ENCODE results near the gene FLRT1.

Gene FLRT1

DNA sequence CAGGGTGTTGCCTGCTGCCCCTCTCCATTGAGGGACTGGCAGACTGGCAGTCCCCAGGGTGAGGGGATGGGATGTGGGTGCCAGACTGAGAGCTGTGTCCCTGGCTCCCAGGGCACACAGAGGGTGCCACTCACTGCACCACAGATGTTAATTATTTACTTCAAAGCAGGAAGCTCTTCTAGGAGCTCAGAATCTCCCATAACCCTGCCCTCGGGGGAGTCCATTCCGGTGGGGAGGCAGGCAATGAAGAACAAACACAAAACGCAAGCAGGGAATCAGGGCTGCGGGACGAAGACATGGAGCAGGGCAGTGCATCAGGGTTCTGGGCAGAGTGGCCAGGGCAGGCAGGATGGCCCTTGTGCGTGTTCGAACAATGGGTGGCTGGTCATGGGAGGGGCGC is 24.4 kb upstream of the FLRT1 start:
- H3K4me1 Mint-ChIP-seq (ENCODE audit: low read depth): peaks cover 6% of the 10 kb centered on the region
- no peak for DNase-seq (ENCODE audit: low spot score)
- no peak overlapping the region for H3K4me3 Mint-ChIP-seq
- peaks cover 23% of the 10 kb centered on the region for H3K27me3 Mint-ChIP-seq (ENCODE audit: low read depth)
- peaks cover 15% of the 10 kb centered on the region for H3K9me3 Mint-ChIP-seq
- no peak overlapping the region for H3K27ac Mint-ChIP-seq
- no peaks in the 10 kb centered on the region for H3K36me3 Mint-ChIP-seq (ENCODE audit: low read depth)

DNA sequence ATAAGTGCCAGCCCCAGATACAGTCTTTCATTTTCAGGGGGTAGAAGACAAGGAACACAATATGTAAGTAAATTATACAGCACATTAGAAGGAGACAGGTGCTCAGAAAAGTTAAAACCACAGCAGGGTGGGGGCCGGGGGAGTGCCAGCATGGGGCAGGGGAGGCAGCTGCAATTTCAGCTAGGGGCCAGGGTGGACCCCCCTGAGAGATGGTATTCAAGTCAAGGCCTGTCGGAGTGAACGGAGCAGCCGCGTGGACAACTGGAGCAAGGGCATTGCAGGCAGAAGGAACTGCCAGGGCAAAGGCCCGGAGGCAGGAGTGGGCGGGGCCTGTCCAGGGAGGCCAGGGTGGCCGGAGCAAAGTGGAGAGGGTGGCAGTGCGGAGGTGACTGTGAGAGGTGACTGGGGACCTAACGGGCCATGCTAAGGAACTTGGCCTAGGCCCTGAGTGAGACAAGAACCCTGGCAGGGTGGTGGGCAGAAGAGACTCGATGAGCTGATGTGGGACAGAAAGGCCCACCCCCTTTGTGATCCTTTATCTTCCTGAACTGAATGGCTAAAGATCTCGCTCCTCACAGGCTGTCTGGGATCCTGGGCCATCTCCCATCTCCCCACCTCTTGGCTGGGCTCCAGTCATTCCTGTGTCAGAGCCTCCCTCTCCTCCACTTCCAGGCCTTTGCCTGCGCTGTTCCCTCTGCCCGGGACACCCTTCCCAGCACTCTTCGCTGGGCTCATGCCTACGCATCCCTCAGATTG is 22.4 kb upstream of the FLRT1 start:
- no peak for DNase-seq (ENCODE audit: low spot score)
- peaks cover 15% of the 10 kb centered on the region for H3K9me3 Mint-ChIP-seq
- H3K4me1 Mint-ChIP-seq (ENCODE audit: low read depth): no peaks in the 10 kb centered on the region
- peaks cover 4% of the 10 kb centered on the region for H3K27me3 Mint-ChIP-seq (ENCODE audit: low read depth)
- H3K36me3 Mint-ChIP-seq (ENCODE audit: low read depth): no peaks in the 10 kb centered on the region
- no peak overlapping the region for H3K4me3 Mint-ChIP-seq
- H3K27ac Mint-ChIP-seq: no peak overlapping the region

- no peaks in the 10 kb centered on the region for H3K4me1 Mint-ChIP-seq (ENCODE audit: low read depth)
- H3K4me3 Mint-ChIP-seq: no peak overlapping the region
- peaks cover 15% of the 10 kb centered on the region for H3K9me3 Mint-ChIP-seq
- no peak for DNase-seq (ENCODE audit: low spot score)
- H3K27ac Mint-ChIP-seq: no peak overlapping the region
- peaks cover 2% of the 10 kb centered on the region for H3K27me3 Mint-ChIP-seq (ENCODE audit: low read depth)
- H3K36me3 Mint-ChIP-seq (ENCODE audit: low read depth): no peaks in the 10 kb centered on the region
Measured at GRCh38 chr11:64014356-64014755, 21.4 kb upstream of the FLRT1 start.

DNA sequence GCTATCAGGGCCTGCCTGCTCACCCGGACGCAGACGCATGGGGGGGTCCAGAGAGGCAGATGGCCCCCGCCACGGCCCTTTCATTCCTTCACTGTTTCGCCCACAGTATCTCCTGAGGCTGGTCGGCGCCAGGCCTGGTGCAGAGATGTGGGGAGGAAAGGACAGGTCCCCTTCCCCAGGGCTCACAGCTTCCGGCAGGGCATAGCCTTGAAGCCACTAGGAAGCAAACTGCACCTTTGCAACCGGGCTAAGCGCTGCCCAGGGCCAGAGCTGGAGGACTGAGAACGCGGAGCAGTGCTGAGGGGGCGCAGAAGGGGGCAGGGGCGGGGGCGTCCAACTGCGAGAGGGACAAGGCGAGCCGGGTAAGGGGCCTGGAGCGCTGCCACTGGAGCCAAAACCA is 20.2 kb upstream of the FLRT1 start:
- Mint-ChIP-seq H3K27ac (no peak overlapping the region), H3K36me3 (ENCODE audit: low read depth) (no peaks in the 10 kb centered on the region), H3K27me3 (ENCODE audit: low read depth) (no peaks in the 10 kb centered on the region), H3K4me3 (no peak overlapping the region), H3K9me3 (peaks cover 9% of the 10 kb centered on the region), H3K4me1 (ENCODE audit: low read depth) (no peaks in the 10 kb centered on the region)
- DNase-seq (ENCODE audit: low spot score): no peak

DNA sequence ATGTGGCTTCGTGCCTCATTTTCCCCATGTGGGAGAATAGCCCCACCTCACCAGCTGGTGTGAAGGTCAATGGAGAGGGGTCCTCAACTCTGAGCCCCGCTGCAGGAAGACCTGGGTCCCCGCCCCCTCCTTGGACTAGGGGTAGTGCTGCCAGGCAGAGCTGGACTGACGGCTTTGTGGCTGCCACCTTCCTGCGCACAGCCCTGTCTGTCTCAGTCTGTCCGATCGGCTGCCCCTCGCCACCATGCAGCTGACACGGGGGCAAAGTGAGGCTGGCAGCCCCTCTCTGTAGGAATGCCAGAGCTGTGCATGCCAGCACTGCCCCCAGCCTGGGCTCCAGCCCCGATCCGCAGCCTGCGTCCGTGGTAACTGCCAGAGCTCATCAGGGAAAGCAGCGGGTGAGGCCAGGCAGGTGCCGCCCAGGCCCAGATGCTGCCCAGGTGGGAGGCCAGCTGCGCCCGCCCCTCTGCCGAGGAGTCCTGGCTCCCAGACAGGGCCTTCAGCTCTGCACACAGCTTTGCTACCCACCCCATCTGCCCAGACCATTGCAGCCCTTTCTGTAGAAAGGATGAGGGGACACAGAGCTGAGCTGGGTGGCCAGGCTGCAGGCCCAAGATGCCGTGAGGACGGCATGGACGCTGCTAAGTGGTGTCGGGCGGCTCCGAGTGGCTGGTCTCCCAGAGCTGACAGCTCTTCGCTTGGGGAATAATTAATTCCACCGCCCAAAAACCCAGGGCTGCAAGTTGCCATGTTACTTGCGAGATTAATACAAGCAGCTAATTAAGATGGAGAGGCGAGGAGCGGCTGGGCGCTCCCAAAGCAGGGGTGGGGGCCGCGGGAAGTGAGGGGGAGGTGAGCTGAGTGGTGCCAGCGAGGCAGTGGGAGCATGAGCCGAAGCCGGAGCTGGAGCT is 19.5 kb upstream of the FLRT1 start:
- H3K4me1 Mint-ChIP-seq (ENCODE audit: low read depth): no peaks in the 10 kb centered on the region
- no peak for DNase-seq (ENCODE audit: low spot score)
- H3K36me3 Mint-ChIP-seq (ENCODE audit: low read depth): no peaks in the 10 kb centered on the region
- H3K9me3 Mint-ChIP-seq: peaks cover 2% of the 10 kb centered on the region
- H3K27me3 Mint-ChIP-seq (ENCODE audit: low read depth): no peaks in the 10 kb centered on the region
- no peak overlapping the region for H3K27ac Mint-ChIP-seq
- no peak overlapping the region for H3K4me3 Mint-ChIP-seq

- no peak overlapping the region for H3K27ac Mint-ChIP-seq
- H3K4me1 Mint-ChIP-seq (ENCODE audit: low read depth): no peaks in the 10 kb centered on the region
- H3K36me3 Mint-ChIP-seq (ENCODE audit: low read depth): no peaks in the 10 kb centered on the region
- no peaks in the 10 kb centered on the region for H3K27me3 Mint-ChIP-seq (ENCODE audit: low read depth)
- DNase-seq (ENCODE audit: low spot score): no peak
- no peaks in the 10 kb centered on the region for H3K9me3 Mint-ChIP-seq
- no peak overlapping the region for H3K4me3 Mint-ChIP-seq
Measured at GRCh38 chr11:64017945-64018224, 17.8 kb upstream of the FLRT1 start.

- no peaks in the 10 kb centered on the region for H3K9me3 Mint-ChIP-seq
- H3K4me1 Mint-ChIP-seq (ENCODE audit: low read depth): no peaks in the 10 kb centered on the region
- no peak overlapping the region for H3K27ac Mint-ChIP-seq
- no peak for DNase-seq (ENCODE audit: low spot score)
- H3K4me3 Mint-ChIP-seq: no peak overlapping the region
- no peaks in the 10 kb centered on the region for H3K27me3 Mint-ChIP-seq (ENCODE audit: low read depth)
- H3K36me3 Mint-ChIP-seq (ENCODE audit: low read depth): no peaks in the 10 kb centered on the region
Measured at GRCh38 chr11:64018310-64018709, 17.4 kb upstream of the FLRT1 start.

DNA sequence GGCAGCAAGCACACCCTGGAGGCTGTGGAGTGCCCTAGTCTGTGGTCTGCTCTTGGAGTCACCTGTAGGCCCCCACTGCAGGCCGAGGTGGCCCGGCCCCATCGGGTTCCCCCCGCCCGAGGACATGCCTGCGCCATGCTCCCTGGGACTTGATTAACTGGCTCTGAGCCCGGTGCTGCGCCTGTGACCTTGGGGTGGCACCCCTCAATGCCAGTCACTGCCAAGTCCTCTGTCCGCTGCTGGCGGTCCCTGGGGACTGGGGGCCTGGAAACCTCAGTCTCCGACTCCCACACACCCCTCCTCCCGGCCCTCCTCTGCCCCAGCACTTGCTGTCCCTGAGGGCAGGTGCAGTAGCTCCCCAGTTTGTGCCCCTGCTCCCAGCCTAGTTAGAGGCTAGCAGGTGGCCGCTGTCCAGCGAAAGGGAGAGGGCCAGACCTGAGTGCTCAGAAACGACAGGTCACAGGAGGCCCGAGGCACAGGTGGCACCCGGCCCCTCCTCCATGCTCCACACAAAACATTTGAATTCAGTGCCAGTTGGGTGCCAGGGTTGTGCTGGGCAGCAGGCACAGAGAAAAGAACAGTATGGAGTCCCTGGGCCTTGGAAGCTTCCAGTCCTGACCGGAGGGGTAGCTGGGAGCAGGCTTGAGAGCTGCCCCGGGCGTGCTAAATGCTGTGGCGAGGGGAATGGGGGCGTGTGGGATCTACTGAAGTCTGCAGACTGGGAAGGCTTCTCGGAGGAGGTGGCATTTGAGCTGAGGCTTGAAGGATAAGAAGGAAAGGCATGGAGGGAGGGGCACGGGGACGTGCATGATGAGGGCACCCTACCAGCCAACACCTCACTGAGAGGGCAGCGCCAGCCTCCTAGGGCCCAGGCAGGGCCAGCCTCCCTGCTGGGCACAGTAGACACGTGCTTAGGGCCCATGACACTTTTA is 16.4 kb upstream of the FLRT1 start:
- Mint-ChIP-seq H3K4me1 (ENCODE audit: low read depth) (no peaks in the 10 kb centered on the region), H3K27ac (no peak overlapping the region), H3K9me3 (no peaks in the 10 kb centered on the region), H3K36me3 (ENCODE audit: low read depth) (no peaks in the 10 kb centered on the region), H3K27me3 (ENCODE audit: low read depth) (no peaks in the 10 kb centered on the region), H3K4me3 (no peak overlapping the region)
- DNase-seq (ENCODE audit: low spot score): no peak

- no peak overlapping the region for H3K4me3 Mint-ChIP-seq
- no peak for DNase-seq (ENCODE audit: low spot score)
- no peaks in the 10 kb centered on the region for H3K36me3 Mint-ChIP-seq (ENCODE audit: low read depth)
- H3K27me3 Mint-ChIP-seq (ENCODE audit: low read depth): no peaks in the 10 kb centered on the region
- no peak overlapping the region for H3K27ac Mint-ChIP-seq
- no peaks in the 10 kb centered on the region for H3K9me3 Mint-ChIP-seq
- no peaks in the 10 kb centered on the region for H3K4me1 Mint-ChIP-seq (ENCODE audit: low read depth)
Measured at GRCh38 chr11:64020976-64021756, 14.6 kb upstream of the FLRT1 start.

DNA sequence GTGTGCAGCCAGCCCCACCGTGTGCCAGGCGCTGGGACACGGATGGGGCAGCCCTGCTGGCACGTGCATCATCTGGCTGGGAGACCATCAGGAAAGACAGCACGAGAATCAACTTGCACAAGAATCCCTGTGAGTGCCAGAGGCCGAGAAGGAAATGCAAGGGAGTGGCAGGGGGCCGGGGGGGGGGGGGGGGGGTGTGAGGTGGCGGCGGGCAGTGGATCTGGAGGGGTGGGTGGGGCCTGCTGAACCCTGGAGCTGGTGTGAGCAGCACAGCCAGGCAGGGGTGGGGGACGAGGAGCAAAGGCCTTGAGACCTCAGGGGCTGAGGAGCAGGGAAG is 14.0 kb upstream of the FLRT1 start:
- peaks cover 1% of the 10 kb centered on the region for H3K27me3 Mint-ChIP-seq (ENCODE audit: low read depth)

DNA sequence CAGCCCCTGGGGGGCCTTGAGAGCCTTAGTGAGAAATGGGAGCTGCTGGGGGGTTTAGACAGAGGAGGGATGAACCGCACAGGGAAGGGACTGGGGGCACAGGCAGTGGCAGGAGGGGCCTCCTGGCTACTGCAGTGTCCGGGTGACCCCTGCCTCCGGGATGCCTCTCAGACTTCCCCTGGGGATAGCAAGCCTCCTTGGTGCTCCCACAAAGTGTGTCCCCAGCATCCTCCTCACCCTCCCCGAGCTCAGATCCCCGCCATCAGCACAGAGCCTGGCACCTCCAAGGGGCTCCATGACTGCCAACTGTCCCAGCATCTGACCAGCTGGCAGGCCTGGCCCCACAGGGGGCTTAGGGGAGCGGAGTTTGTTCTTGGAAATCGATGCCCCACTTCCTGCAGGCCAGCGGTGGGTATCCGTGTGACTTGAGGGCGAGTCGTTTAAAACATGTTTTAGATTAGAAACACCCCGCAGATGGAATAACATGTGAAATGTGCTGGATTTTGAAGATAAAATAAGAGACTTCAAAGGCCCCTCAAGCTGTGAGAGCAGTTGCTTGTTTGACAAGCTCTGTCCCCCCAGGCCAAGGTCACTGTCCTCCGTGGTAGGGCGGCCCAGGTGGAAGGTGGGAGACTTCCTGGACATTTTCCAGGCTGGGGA is 13.5 kb upstream of the FLRT1 start:
- no peaks in the 10 kb centered on the region for H3K36me3 Mint-ChIP-seq (ENCODE audit: low read depth)
- DNase-seq (ENCODE audit: low spot score): no peak
- H3K4me3 Mint-ChIP-seq: no peak overlapping the region
- no peaks in the 10 kb centered on the region for H3K4me1 Mint-ChIP-seq (ENCODE audit: low read depth)
- no peaks in the 10 kb centered on the region for H3K9me3 Mint-ChIP-seq
- peaks cover 6% of the 10 kb centered on the region for H3K27me3 Mint-ChIP-seq (ENCODE audit: low read depth)
- H3K27ac Mint-ChIP-seq: no peak overlapping the region

More for the DNA sequence above, 14.0 kb upstream of the FLRT1 start:
- Mint-ChIP-seq H3K27ac (no peak overlapping the region), H3K4me1 (ENCODE audit: low read depth) (no peaks in the 10 kb centered on the region), H3K9me3 (no peaks in the 10 kb centered on the region), H3K4me3 (no peak overlapping the region), H3K36me3 (ENCODE audit: low read depth) (no peaks in the 10 kb centered on the region)
- DNase-seq (ENCODE audit: low spot score): no peak

GRCh38 chr11:64023712-64024710 is 11.7 kb upstream of the FLRT1 start:
- no peaks in the 10 kb centered on the region for H3K4me1 Mint-ChIP-seq (ENCODE audit: low read depth)
- DNase-seq (ENCODE audit: low spot score): no peak
- H3K9me3 Mint-ChIP-seq: no peaks in the 10 kb centered on the region
- H3K4me3 Mint-ChIP-seq: no peak overlapping the region
- H3K27me3 Mint-ChIP-seq (ENCODE audit: low read depth): peaks cover 11% of the 10 kb centered on the region
- H3K27ac Mint-ChIP-seq: no peak overlapping the region
- H3K36me3 Mint-ChIP-seq (ENCODE audit: low read depth): no peaks in the 10 kb centered on the region
